ENCODE results near the gene SCN5A.

SCN5A gene

GRCh38 chr3:38649500-38650247 lies at the start of gene SCN5A:
TSS of gene SCN5A (minus strand) at chr3:38649687. CDS start at chr3:38633307, 16,380 bp downstream.
- peak; percentile 4 for DNase-seq

GRCh38 chr3:38698760-38699159 lies 49.3 kb upstream of the SCN5A start:
- DNase-seq: no peak

GRCh38 chr3:38698061-38698460 lies 48.6 kb upstream of the SCN5A start:
- no peak for DNase-seq

GRCh38 chr3:38696034-38696433 lies 46.5 kb upstream of the SCN5A start:
- DNase-seq: no peak

GRCh38 chr3:38690185-38690584 lies 40.7 kb upstream of the SCN5A start:
- no peak for DNase-seq

GRCh38 chr3:38689774-38690173 lies 40.3 kb upstream of the SCN5A start:
- DNase-seq: no peak

- no peak for DNase-seq
Observed at GRCh38 chr3:38689346-38689745, 39.9 kb upstream of the SCN5A start.

GRCh38 chr3:38687321-38687720 lies 37.8 kb upstream of the SCN5A start:
- DNase-seq: no peak

- no peak for DNase-seq
Observed at GRCh38 chr3:38684546-38684945, 35.1 kb upstream of the SCN5A start.

- DNase-seq: no peak
Observed at GRCh38 chr3:38669668-38670067, 20.2 kb upstream of the SCN5A start.

GRCh38 chr3:38662544-38662943 lies 13.1 kb upstream of the SCN5A start:
- peak; percentile 2 for DNase-seq

GRCh38 chr3:38658841-38659240 lies 9.4 kb upstream of the SCN5A start:
- DNase-seq: no peak

- no peak for DNase-seq
Observed at GRCh38 chr3:38657369-38657768, 7.9 kb upstream of the SCN5A start.

- peak; percentile 53 for DNase-seq
Observed at GRCh38 chr3:38655708-38656300, 6.3 kb upstream of the SCN5A start.

GRCh38 chr3:38653685-38654537 lies 4.4 kb upstream of the SCN5A start:
- DNase-seq: no peak

- DNase-seq: no peak
Observed at GRCh38 chr3:38652934-38653333, 3.4 kb upstream of the SCN5A start.

GRCh38 chr3:38651153-38651789 lies 1.8 kb upstream of the SCN5A start:
- peak; percentile 52 for DNase-seq

- no peak for DNase-seq
Observed at GRCh38 chr3:38650248-38650951, 913 bp upstream of the SCN5A start.

GRCh38 chr3:38648659-38649499 lies 608 bp downstream of the SCN5A start:
- DNase-seq: no peak

GRCh38 chr3:38648024-38648658 lies 1.3 kb downstream of the SCN5A start:
- DNase-seq: no peak
